Fibroblast of villous mesenchyme (primary cell): ENCODE results near the gene AKT3. TPM values are rescaled to one million over a fixed set of nuclear protein-coding genes. Genes with fewer than 3 reads are reported as not detected.

Experiments used
- DNase-seq: peaks from one replicate; pipeline ENCODE4 v3.0.0-alpha.2; 2010; ENCODE audit warnings: low read depth
- H3K4me3 ChIP-seq: 2 replicates; pipeline ENCODE4 v1.5.1; 2011; ENCODE audit warnings: low read depth, mild to moderate bottlenecking, low read length
- total RNA-seq: library from RNA; depleted of rRNA; stranded (reverse); fragments of >200 nt; gene quantifications from 2 replicates; pipeline ENCODE4 v1.2.3, GENCODE V29; 2012
- TF ChIP-seq, protein P1 (sequence below): IDR thresholded peaks from 2 replicates; pipeline ENCODE4 v1.5.1; 2012; ENCODE audit warnings: low read depth, mild to moderate bottlenecking, low read length; ENCODE audit not compliant: insufficient read depth

The AKT3 gene
- total RNA-seq, 1 donor = 38.0 TPM

GRCh38 chr1:243440406-243440805, 409.6 kb downstream of the AKT3 start:
- no peak overlapping the region for H3K4me3 ChIP-seq
- DNase-seq = no peak
- TF ChIP-seq, protein P1, sequence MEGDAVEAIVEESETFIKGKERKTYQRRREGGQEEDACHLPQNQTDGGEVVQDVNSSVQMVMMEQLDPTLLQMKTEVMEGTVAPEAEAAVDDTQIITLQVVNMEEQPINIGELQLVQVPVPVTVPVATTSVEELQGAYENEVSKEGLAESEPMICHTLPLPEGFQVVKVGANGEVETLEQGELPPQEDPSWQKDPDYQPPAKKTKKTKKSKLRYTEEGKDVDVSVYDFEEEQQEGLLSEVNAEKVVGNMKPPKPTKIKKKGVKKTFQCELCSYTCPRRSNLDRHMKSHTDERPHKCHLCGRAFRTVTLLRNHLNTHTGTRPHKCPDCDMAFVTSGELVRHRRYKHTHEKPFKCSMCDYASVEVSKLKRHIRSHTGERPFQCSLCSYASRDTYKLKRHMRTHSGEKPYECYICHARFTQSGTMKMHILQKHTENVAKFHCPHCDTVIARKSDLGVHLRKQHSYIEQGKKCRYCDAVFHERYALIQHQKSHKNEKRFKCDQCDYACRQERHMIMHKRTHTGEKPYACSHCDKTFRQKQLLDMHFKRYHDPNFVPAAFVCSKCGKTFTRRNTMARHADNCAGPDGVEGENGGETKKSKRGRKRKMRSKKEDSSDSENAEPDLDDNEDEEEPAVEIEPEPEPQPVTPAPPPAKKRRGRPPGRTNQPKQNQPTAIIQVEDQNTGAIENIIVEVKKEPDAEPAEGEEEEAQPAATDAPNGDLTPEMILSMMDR = no peak

DNA sequence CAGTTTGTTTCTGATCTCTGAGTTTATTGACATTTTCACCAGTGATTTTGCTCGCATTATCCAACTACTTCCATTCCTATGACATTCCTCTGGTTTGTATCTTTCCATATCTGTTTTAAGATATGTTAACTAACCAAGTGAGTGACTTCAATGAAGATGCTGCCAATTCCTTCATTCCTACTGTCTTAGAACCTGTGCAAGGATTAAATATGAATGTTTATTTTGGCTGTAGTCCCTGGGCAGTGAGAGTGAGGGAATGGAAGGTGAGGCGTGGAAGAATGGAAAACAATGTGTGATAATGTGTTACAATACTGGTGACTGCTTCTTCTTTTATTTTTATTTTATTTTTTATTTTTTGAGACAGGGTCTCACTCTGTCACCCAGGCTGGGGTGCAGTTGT, 411.2 kb downstream of the AKT3 start:
- no peak for DNase-seq
- no peak overlapping the region for H3K4me3 ChIP-seq
- TF ChIP-seq, protein P1 = no peak

Other genes with a start within 250 kb of the AKT3 start
- 9.3 and 12.1 TPM in 2 replicates for gene ZBTB18, start 201.0 kb upstream of the AKT3 start, total RNA-seq